Measurements from ENCODE around the gene DAW1.

DNA sequence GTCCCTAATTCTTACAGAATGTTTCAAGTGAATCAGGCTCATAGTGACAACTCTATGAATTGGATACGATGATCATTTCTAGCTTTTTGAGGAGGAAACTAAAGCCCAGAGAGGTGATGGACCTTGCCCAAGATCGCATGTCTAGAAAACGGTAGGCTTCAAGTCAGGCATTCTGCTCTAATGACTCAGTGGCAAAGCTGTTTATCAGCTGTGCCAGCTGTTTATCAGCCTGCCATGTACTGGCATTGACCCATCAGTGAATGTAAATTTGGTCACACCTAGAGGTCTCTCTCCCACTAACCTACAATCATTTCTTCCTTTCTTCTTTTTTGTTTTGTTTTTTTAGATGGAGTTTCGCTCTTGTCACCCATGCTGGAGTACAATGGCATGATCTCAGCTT, 6.1 kb upstream of the DAW1 start:
- TF ChIP-seq SMC3 (IDR thresholded peaks at IDR 0.05; ENCODE audit: borderline replicate concordance, low read length) (no peak), BMI1 (IDR thresholded peaks at IDR 0.05; ENCODE audit: borderline replicate concordance) (no peak), SP1 (IDR thresholded peaks at IDR 0.05; ENCODE audit: low read depth, low read length) (no peak), ASH2L (IDR thresholded peaks at IDR 0.05; ENCODE audit: borderline replicate concordance, low read depth) (no peak), POLR2AphosphoS5 (IDR thresholded peaks at IDR 0.05; ENCODE audit: low read length) (no peak), POLR2A (IDR thresholded peaks at IDR 0.05; ENCODE audit: low read depth, low read length) (no peak), NR2C2 (IDR thresholded peaks at IDR 0.05; ENCODE audit: borderline replicate concordance, control insufficient read depth, insufficient read length, low read depth) (no peak), EZH2 (IDR thresholded peaks at IDR 0.05; ENCODE audit: borderline replicate concordance, control insufficient read depth, low read depth, low read length) (no peak)
- TF ChIP-seq, protein P1, sequence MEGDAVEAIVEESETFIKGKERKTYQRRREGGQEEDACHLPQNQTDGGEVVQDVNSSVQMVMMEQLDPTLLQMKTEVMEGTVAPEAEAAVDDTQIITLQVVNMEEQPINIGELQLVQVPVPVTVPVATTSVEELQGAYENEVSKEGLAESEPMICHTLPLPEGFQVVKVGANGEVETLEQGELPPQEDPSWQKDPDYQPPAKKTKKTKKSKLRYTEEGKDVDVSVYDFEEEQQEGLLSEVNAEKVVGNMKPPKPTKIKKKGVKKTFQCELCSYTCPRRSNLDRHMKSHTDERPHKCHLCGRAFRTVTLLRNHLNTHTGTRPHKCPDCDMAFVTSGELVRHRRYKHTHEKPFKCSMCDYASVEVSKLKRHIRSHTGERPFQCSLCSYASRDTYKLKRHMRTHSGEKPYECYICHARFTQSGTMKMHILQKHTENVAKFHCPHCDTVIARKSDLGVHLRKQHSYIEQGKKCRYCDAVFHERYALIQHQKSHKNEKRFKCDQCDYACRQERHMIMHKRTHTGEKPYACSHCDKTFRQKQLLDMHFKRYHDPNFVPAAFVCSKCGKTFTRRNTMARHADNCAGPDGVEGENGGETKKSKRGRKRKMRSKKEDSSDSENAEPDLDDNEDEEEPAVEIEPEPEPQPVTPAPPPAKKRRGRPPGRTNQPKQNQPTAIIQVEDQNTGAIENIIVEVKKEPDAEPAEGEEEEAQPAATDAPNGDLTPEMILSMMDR (IDR thresholded peaks at IDR 0.05 in 2 of 3, conservative IDR thresholded peaks at IDR 0.05 in 1 of 3; ENCODE audit: control insufficient read depth in 2 of 3, extremely low read depth in 1 of 3, insufficient read depth in 1 of 3, low read depth in 3 of 3, low read length in 3 of 3): no peak
- TF ChIP-seq, protein P2, sequence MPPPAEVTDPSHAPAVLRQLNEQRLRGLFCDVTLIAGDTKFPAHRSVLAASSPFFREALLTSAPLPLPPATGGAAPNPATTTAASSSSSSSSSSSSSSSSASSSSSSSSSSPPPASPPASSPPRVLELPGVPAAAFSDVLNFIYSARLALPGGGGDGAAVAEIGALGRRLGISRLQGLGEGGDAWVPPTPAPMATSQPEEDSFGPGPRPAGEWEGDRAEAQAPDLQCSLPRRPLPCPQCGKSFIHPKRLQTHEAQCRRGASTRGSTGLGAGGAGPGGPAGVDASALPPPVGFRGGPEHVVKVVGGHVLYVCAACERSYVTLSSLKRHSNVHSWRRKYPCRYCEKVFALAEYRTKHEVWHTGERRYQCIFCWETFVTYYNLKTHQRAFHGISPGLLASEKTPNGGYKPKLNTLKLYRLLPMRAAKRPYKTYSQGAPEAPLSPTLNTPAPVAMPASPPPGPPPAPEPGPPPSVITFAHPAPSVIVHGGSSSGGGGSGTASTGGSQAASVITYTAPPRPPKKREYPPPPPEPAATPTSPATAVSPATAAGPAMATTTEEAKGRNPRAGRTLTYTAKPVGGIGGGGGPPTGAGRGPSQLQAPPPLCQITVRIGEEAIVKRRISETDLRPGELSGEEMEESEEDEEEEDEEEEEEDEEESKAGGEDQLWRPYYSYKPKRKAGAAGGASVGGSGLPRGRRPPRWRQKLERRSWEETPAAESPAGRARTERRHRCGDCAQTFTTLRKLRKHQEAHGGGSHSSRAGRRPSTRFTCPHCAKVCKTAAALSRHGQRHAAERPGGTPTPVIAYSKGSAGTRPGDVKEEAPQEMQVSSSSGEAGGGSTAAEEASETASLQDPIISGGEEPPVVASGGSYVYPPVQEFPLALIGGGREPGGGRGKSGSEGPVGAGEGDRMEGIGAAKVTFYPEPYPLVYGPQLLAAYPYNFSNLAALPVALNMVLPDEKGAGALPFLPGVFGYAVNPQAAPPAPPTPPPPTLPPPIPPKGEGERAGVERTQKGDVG (CRISPR knock-in tag; IDR thresholded peaks at IDR 0.05): no peak
- TF ChIP-seq, protein P3, sequence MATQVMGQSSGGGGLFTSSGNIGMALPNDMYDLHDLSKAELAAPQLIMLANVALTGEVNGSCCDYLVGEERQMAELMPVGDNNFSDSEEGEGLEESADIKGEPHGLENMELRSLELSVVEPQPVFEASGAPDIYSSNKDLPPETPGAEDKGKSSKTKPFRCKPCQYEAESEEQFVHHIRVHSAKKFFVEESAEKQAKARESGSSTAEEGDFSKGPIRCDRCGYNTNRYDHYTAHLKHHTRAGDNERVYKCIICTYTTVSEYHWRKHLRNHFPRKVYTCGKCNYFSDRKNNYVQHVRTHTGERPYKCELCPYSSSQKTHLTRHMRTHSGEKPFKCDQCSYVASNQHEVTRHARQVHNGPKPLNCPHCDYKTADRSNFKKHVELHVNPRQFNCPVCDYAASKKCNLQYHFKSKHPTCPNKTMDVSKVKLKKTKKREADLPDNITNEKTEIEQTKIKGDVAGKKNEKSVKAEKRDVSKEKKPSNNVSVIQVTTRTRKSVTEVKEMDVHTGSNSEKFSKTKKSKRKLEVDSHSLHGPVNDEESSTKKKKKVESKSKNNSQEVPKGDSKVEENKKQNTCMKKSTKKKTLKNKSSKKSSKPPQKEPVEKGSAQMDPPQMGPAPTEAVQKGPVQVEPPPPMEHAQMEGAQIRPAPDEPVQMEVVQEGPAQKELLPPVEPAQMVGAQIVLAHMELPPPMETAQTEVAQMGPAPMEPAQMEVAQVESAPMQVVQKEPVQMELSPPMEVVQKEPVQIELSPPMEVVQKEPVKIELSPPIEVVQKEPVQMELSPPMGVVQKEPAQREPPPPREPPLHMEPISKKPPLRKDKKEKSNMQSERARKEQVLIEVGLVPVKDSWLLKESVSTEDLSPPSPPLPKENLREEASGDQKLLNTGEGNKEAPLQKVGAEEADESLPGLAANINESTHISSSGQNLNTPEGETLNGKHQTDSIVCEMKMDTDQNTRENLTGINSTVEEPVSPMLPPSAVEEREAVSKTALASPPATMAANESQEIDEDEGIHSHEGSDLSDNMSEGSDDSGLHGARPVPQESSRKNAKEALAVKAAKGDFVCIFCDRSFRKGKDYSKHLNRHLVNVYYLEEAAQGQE (IDR thresholded peaks at IDR 0.05; ENCODE audit: low read depth, low read length): no peak
- TF ChIP-seq, protein P4, sequence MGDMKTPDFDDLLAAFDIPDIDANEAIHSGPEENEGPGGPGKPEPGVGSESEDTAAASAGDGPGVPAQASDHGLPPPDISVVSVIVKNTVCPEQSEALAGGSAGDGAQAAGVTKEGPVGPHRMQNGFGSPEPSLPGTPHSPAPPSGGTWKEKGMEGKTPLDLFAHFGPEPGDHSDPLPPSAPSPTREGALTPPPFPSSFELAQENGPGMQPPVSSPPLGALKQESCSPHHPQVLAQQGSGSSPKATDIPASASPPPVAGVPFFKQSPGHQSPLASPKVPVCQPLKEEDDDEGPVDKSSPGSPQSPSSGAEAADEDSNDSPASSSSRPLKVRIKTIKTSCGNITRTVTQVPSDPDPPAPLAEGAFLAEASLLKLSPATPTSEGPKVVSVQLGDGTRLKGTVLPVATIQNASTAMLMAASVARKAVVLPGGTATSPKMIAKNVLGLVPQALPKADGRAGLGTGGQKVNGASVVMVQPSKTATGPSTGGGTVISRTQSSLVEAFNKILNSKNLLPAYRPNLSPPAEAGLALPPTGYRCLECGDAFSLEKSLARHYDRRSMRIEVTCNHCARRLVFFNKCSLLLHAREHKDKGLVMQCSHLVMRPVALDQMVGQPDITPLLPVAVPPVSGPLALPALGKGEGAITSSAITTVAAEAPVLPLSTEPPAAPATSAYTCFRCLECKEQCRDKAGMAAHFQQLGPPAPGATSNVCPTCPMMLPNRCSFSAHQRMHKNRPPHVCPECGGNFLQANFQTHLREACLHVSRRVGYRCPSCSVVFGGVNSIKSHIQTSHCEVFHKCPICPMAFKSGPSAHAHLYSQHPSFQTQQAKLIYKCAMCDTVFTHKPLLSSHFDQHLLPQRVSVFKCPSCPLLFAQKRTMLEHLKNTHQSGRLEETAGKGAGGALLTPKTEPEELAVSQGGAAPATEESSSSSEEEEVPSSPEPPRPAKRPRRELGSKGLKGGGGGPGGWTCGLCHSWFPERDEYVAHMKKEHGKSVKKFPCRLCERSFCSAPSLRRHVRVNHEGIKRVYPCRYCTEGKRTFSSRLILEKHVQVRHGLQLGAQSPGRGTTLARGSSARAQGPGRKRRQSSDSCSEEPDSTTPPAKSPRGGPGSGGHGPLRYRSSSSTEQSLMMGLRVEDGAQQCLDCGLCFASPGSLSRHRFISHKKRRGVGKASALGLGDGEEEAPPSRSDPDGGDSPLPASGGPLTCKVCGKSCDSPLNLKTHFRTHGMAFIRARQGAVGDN (IDR thresholded peaks at IDR 0.05): no peak
- TF ChIP-seq, protein P5, sequence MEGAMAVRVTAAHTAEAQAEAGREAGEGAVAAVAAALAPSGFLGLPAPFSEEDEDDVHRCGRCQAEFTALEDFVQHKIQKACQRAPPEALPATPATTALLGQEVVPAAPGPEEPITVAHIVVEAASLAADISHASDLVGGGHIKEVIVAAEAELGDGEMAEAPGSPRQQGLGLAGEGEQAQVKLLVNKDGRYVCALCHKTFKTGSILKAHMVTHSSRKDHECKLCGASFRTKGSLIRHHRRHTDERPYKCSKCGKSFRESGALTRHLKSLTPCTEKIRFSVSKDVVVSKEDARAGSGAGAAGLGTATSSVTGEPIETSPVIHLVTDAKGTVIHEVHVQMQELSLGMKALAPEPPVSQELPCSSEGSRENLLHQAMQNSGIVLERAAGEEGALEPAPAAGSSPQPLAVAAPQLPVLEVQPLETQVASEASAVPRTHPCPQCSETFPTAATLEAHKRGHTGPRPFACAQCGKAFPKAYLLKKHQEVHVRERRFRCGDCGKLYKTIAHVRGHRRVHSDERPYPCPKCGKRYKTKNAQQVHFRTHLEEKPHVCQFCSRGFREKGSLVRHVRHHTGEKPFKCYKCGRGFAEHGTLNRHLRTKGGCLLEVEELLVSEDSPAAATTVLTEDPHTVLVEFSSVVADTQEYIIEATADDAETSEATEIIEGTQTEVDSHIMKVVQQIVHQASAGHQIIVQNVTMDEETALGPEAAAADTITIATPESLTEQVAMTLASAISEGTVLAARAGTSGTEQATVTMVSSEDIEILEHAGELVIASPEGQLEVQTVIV (IDR thresholded peaks at IDR 0.05; ENCODE audit: borderline replicate concordance, partially characterized antibody): no peak

Data from GM12878 (cell line).